ENCODE data around the gene DNLZ.

DNA sequence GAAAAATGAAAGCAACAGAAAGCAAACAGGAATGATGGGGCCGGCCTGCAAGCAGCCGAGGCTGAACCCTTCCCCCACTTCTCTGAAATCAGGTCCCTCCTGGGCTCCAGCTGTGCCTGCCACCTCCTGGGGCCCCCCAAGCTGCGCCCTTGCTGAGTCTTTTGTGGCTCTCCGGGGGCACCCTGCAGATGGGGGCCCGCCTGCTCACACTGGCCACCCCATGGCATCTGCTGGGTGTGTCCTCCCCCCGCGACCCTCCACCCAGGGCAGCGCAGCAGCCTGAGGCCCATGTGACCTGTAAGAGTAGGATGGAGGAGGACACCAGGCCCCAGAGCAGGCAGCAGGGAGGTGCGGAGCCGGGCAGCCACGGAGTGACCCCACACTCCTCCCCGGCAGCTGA lies 30.5 kb downstream of the DNLZ start:
- TF ChIP-seq POLR2A (IDR thresholded peaks at IDR 0.05; ENCODE audit: low read length) (no peak), RFX5 (IDR thresholded peaks at IDR 0.05) (no peak), MAZ (IDR thresholded peaks at IDR 0.05; ENCODE audit: borderline replicate concordance, low read depth, low read length) (no peak), KDM5A (IDR thresholded peaks at IDR 0.05) (no peak), POLR2AphosphoS2 (conservative IDR thresholded peaks at IDR 0.05; ENCODE audit: low read length) (no peak), JUNB (IDR thresholded peaks at IDR 0.05) (no peak), RAD21 (conservative IDR thresholded peaks at IDR 0.05 in 1 of 2, IDR thresholded peaks at IDR 0.05 in 1 of 2) (no peak), GATA3 (IDR thresholded peaks at IDR 0.05; ENCODE audit: borderline replicate concordance) (no peak), KDM1A (IDR thresholded peaks at IDR 0.05; ENCODE audit: low read depth) (no peak)
- TF ChIP-seq, protein P1, sequence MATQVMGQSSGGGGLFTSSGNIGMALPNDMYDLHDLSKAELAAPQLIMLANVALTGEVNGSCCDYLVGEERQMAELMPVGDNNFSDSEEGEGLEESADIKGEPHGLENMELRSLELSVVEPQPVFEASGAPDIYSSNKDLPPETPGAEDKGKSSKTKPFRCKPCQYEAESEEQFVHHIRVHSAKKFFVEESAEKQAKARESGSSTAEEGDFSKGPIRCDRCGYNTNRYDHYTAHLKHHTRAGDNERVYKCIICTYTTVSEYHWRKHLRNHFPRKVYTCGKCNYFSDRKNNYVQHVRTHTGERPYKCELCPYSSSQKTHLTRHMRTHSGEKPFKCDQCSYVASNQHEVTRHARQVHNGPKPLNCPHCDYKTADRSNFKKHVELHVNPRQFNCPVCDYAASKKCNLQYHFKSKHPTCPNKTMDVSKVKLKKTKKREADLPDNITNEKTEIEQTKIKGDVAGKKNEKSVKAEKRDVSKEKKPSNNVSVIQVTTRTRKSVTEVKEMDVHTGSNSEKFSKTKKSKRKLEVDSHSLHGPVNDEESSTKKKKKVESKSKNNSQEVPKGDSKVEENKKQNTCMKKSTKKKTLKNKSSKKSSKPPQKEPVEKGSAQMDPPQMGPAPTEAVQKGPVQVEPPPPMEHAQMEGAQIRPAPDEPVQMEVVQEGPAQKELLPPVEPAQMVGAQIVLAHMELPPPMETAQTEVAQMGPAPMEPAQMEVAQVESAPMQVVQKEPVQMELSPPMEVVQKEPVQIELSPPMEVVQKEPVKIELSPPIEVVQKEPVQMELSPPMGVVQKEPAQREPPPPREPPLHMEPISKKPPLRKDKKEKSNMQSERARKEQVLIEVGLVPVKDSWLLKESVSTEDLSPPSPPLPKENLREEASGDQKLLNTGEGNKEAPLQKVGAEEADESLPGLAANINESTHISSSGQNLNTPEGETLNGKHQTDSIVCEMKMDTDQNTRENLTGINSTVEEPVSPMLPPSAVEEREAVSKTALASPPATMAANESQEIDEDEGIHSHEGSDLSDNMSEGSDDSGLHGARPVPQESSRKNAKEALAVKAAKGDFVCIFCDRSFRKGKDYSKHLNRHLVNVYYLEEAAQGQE (IDR thresholded peaks at IDR 0.05): no peak
- TF ChIP-seq, protein P2, sequence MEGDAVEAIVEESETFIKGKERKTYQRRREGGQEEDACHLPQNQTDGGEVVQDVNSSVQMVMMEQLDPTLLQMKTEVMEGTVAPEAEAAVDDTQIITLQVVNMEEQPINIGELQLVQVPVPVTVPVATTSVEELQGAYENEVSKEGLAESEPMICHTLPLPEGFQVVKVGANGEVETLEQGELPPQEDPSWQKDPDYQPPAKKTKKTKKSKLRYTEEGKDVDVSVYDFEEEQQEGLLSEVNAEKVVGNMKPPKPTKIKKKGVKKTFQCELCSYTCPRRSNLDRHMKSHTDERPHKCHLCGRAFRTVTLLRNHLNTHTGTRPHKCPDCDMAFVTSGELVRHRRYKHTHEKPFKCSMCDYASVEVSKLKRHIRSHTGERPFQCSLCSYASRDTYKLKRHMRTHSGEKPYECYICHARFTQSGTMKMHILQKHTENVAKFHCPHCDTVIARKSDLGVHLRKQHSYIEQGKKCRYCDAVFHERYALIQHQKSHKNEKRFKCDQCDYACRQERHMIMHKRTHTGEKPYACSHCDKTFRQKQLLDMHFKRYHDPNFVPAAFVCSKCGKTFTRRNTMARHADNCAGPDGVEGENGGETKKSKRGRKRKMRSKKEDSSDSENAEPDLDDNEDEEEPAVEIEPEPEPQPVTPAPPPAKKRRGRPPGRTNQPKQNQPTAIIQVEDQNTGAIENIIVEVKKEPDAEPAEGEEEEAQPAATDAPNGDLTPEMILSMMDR (IDR thresholded peaks at IDR 0.05): no peak
- TF ChIP-seq, protein P3, sequence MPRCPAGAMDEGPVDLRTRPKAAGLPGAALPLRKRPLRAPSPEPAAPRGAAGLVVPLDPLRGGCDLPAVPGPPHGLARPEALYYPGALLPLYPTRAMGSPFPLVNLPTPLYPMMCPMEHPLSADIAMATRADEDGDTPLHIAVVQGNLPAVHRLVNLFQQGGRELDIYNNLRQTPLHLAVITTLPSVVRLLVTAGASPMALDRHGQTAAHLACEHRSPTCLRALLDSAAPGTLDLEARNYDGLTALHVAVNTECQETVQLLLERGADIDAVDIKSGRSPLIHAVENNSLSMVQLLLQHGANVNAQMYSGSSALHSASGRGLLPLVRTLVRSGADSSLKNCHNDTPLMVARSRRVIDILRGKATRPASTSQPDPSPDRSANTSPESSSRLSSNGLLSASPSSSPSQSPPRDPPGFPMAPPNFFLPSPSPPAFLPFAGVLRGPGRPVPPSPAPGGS (IDR thresholded peaks at IDR 0.05): no peak
- TF ChIP-seq, protein P4, sequence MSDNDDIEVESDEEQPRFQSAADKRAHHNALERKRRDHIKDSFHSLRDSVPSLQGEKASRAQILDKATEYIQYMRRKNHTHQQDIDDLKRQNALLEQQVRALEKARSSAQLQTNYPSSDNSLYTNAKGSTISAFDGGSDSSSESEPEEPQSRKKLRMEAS (IDR thresholded peaks at IDR 0.05): no peak

All from A549 (cell line).